ENCODE results near the gene BCOR.

Gene BCOR

DNA sequence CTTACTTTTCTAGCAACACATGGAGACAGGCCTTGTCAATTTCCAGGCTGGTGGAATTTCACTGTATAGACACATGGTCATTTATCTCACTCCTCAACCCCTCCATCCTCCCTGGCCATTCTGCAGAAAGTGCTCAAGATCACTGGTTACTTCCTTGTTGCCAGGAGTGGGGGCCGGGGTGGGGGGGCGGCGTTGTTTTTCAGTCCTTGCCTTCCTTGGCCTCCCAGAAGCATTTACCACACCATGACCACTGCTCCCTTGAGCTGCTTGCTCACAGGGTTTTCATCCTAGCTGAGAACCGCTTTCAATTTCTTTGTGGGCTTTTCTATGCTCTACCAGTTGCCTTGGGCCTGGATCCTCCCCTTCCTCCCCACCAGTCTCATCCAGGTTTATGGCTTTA, 14.1 kb upstream of the BCOR start:
- DNase-seq = no peak

DNA sequence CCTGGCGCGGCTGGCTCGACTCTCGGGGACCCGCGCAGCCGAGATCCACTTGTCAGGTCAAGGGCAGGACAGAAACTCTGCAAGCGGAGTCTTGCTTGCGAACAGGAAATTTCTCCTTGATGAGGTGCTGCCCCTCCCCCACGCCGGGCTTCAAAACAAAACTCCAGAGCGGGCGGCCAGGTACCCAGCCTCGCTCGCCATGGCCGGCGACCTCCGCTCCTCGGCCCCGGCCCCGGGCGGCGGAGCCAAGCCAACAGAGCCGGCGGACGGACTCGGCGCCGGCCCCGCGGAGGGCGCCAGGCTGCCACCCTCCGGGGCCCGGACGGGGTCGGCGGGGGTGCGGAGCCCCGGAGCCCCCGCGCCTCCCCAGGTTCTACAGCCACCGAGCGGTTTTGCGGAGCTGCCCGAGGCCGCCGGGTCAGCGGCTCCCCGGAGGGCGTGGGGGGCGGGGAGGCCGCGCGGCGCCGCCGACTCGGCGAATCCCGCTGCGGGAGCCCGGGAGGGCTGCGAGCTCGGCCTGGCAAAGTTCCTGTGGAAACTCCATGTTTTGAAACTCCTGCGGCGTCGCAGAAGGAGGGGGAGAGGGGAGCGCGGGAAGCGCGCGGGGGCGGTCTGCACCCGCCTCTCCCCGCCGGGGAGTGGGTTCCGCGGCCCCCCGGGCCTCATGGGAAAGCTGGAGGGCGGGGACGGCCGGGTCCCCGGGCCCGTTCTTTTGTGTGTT, 11.7 kb upstream of the BCOR start:
- peak; percentile 48 to 60 for DNase-seq

DNA sequence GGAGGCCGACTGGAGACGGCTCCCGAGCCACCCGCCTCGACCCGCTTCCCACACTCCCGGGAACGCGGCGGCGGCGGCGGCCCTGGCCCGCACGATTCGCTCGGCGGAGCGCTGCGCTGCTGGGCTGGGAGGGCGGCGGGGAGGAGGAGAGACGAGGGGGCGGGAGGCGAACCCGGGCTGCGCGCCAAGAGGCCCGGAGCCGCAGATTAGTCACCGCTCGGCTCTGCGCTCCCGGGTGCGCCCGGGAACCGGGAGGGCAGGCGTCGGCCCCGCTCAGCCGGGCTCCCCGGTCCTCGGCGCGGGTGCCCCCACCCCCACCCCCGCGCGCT, 11.2 kb upstream of the BCOR start:
- peak; percentile 61 to 65 for DNase-seq

GRCh38 chrX:40108162-40108958, 10.6 kb upstream of the BCOR start:
- DNase-seq = peak in 1 of 2 experiments; percentile 16

- peak in 1 of 2 experiments; percentile 40 for DNase-seq
Observed at GRCh38 chrX:40107291-40108161, 9.8 kb upstream of the BCOR start.

- no peak for DNase-seq
Observed at GRCh38 chrX:40106676-40107290, 9.0 kb upstream of the BCOR start.

DNA sequence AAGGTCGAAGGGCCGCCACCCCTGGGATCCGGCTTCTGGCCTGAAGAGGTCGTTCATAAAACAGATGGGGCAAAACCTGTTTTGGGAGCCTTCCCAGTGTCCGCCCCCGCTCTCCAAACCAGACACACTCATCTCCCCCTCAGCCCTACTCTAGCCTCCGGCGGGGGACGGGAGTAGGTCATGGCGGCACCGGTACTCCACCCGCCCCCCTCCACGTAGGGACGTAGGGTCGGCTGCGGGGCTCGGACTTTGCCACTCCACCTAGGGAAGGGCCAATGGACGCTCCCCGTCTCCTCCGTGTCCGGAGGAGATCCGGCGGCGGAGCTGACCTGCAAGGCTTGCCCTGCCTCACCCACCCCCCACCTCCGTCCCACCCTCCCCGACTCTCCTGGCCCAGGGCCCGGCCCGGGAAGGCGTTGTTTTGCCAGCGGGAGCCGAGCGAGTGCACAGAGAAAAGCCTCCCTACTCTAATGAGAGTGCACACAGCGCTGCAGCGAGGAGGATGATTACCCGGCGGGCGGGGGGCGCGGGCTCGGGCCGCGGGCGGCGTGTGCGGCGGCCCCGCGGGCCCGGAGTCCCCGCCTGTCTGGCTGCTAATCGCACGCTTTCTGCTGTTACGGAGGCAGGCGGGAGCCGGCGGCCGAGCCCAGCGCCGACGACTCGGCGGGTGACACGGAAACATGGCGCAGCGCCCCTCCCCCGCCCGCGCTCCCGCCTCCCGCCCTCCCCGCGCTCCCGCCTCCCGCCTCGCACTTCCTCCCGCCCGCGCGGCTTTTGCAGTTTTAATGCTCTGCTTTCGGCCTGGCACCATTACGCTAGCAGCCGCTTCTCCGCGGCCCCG, 8.3 kb upstream of the BCOR start:
- DNase-seq = peak; percentile 67 to 74

DNA sequence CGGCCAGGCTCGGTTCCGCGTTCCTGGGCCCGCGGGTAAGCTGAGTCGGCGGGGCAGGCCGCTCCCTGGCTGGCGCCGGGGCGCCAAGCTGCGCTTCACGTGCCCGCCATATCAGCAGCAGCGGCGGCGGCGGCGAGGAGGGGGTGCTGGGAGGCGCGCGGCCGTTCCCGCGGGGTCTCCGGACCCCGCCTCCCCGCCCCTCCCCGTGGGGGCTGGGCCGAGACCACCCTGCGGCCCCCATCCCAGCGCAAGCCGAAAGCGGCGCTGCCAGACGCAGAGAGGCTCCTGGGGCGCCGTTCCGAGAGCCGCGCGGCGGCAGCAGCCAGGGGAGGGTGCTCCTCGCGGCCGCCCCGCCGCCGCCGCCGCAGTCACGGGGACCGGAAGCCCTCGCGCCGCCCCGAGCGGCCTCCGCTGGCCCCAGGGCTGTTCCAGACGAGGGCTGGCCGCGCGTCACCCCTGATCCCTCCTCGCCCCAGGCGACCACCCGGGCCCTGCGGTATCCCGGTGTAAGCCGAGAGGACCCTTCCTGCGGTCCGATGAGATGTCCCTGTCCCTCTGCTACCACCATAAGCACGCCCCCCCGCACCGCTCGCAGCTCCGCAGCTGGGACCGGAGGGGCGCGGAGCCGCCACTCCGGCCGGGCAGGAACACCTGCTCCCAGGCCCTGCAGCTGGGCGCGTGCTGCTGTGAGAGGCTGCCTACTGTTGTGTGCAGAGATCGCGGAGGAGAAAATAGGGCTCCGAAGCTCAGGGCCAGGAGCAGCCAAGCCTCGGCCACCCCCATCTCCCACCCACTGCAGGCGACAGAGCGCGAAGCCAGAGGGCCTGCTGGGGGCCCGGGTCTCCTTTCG, 7.5 kb upstream of the BCOR start:
- DNase-seq = peak in 1 of 2 experiments; percentile 30

DNA sequence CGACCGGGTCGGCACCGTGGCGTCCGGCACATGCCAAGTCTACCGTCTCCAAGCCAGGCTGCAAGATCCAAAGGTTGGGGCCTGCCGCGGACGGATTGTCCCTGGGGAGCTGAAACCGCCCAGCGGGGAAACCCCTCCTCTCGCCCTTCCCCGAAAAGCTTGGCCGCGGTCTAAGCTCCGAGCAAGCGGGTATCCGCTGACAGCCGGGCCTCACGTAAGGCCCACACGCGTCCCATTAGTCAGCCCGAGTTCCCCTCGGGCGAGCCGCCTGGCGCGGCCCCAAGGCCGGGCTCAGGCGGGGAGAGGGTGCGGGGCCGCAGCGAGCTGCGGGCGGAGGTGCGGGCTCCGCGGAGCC, 6.8 kb upstream of the BCOR start:
- DNase-seq = peak; percentile 47 to 50

GRCh38 chrX:40103565-40104323, 6.0 kb upstream of the BCOR start:
- DNase-seq = no peak

- no peak for DNase-seq
Observed at GRCh38 chrX:40102393-40103381, 4.9 kb upstream of the BCOR start.

- DNase-seq = no peak
Observed at GRCh38 chrX:40101430-40101802, 3.7 kb upstream of the BCOR start.

DNA sequence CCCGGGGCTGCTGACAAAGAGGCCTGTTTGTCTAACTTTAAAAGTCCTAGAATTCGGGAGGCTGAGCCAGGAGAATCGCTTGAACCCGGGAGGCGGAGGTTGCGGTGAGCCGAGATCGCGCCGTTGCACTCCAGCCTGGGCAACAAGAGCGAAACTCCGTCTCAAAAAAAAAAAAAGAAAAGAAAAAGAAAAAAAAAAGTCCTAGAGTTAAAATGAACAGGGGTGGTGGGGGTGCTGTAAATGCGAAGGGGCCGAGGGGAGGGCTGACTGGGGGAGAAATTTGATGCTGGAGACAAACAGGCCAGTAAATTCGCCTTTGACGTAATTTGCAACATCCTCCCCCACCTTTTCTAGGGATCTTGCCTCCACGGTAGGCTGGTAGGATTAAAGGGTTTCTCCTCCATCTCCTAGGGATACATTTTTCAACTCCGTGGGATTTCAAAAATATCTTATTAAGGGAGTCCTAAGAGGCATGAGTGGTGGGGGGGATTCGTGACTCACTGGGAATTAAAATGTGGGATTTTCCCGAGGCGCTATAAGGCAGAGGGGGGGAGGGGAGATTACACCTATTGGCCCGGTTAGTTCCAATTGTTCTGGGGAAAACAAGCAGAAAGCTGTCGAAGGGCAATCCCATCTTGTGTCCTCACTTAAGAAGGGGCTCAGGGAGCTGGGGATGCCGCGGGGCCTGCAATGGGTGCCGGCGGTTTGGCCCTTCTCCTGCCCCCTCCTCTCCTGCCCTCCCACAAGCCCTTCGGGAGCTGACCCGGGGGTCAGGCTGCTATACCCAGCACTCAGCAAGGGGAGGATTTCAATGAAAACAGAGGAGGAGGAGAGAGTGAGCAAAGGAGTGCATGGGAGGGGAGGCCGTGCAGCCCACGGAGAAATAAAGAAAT, 3.0 kb upstream of the BCOR start:
- DNase-seq = no peak

DNA sequence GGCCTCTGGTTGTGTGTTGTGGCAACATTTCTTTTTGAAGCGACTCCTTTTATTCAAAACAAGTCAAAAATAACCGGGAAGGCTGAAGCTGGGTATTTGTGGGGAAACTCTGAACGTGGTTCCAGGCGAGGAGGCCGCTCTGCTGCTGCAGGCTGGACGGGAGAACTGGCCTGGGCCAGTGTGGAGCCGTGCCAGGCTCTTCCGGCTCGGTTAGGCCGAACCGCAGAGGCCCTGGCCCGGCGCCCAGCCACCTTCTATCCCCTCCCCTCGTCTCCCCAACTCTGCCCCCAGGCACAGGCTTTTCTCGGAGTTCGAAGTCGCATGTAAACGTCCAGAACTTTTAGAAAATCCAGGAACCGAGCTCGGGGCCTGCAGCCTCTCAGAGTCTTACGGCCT, 2.4 kb upstream of the BCOR start:
- DNase-seq = no peak

- DNase-seq = peak; percentile 47 to 55
Observed at GRCh38 chrX:40099055-40099958, 1.5 kb upstream of the BCOR start.

DNA sequence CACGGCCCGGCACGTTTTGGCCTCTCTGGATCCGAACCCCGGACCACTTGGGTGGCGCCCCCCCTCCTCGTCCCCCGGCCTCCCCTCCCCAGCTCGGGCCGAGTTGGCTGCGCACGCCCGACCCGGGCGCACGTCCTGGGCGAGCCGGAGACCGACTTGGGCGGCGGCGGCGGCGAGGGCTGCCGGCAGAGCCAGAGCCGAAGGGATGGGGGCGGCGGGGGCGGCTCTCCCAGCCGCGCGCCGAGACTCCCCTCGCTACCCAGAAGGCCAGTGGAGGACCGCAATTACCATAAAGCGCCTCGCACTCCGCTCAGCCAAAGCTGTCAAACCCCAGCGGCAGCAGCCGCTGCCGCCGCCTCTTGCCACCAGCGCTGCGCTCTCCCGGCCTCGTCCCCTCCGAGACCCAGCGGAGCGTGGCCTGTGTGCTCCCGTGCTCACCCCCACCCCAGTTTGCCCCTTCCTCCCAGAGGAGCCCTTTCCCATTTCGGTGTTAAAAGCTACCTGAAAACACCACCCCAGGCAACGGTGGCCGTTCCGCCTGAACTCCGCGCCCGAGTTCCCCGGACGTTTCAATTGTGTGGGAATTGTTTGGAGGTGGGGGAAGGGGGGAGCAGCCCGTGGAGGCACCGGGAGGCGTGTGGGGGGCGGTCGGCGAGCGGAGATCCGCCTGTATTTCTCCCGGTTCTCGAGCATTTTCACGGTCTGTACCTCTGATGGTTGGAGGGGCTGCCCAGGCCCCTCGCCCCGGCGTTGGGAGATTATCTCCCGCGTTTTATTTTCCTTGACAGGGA, 701 bp upstream of the BCOR start:
- DNase-seq = peak; percentile 38 to 51

All from activated CD4-positive, alpha-beta T cell treated with anti-CD3 and anti-CD28 coated beads, Interleukin-2, amount 50 U/mL, for 48 hours (primary cell).